Activated T-helper 2 cell treated with anti-CD3 and anti-CD28 coated beads, Interferon-gamma antibody, Interleukin-2, Interleukin-4, amounts not matched to agents 10 μg/mL and 5 μg/mL and 100 μg/mL, durations not matched to agents 14 hours and 24 hours and 36 hours (primary cell): ENCODE measurements around the gene CEP72. TPM values are rescaled to one million over a fixed set of nuclear protein-coding genes. Genes with fewer than 3 reads are reported as not detected.
A peak's percentile ranks its signal among the peaks of the same experiment; 100 is the strongest.

Source experiments
- DNase-seq: peaks from one replicate; pipeline ENCODE4 v3.0.0; 2021; ENCODE audit warnings: low spot score
- H3K27ac Mint-ChIP-seq: one replicate; pipeline ENCODE4 v1.8.0; 2021; ENCODE audit warnings: mixed read lengths
- H3K27me3 Mint-ChIP-seq: one replicate; pipeline ENCODE4 v1.8.0; 2021; ENCODE audit warnings: low read depth, mixed read lengths
- H3K36me3 Mint-ChIP-seq: one replicate; pipeline ENCODE4 v1.8.0; 2021; ENCODE audit warnings: low read depth, mixed read lengths
- H3K4me1 Mint-ChIP-seq: one replicate; pipeline ENCODE4 v1.8.0; 2021; ENCODE audit warnings: low read depth, mixed read lengths
- H3K4me3 Mint-ChIP-seq: one replicate; pipeline ENCODE4 v1.8.0; 2021; ENCODE audit warnings: low read depth, mild to moderate bottlenecking, moderate library complexity, mixed read lengths
- H3K9me3 Mint-ChIP-seq: one replicate; pipeline ENCODE4 v1.8.0; 2021; ENCODE audit warnings: mixed read lengths
- intact Hi-C: fragments of 100-400 bp; cut with micrococcal nuclease; formaldehyde crosslinking; loops from one replicate; pipeline ENCODE4 v1.15.1; 2023
- total RNA-seq: library from RNA; stranded (reverse); gene quantifications from 2 replicates; pipeline ENCODE4 v1.2.3, GENCODE V29; 2022

CEP72 gene
- 29.6 and 30.2 TPM in 2 replicates for total RNA-seq

GRCh38 chr5:611731-612486 is at the start of gene CEP72:
TSS of gene CEP72 (plus strand) at chr5:612340. CDS start at chr5:612362, 22 bp downstream.
- Mint-ChIP-seq H3K9me3 (peaks cover 5% of the 10 kb centered on the region), H3K4me1 (peaks cover 41% of the 10 kb centered on the region), H3K4me3 (peak within 1 kb of the TSS; percentile 92), H3K27me3 (no peaks in the 10 kb centered on the region), H3K36me3 (peaks cover 36% of the 10 kb centered on the region), H3K27ac (peak within 1 kb of the TSS; percentile 88)
- intact Hi-C loops = loop anchor here (1.0 to 5.0 kb wide), 4 partner anchors 140 to 495 kb away; no protein-coding TSS in a partner anchor
- peak; percentile 87 for DNase-seq

DNA sequence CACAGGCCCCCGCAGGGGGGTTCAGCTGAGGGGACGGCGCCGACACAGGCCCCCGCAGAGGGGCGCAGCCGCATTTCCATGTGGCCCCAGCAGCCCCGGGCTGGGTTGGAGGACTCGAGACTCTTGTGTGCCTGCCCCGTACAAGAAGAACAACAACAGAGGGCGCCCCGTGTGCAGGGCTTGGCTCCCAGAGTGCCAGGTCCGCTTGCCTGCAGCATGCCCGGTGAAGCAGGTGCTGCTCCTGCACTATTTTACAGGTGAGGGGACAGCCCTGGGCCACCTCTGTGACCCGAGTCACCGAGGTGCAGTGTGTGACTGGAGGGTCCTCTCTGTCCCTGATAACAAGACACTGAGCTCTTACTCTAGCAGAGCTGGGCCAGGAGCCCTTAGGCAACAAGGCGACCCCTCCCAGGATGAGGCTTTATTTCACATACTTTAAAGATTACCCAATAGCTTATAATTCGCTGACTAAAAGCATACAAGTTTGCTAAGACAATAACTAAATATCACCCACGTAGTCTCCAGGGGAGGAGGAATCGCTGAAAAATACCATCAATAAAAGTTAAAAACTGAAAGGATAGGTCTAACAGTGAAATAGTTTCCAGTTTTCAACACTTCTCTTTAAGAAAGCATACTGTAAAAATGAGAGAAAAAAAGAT is 46.2 kb upstream of the CEP72 start:
- Mint-ChIP-seq H3K27ac (no peak overlapping the region), H3K27me3 (peaks cover 14% of the 10 kb centered on the region), H3K36me3 (no peaks in the 10 kb centered on the region), H3K9me3 (no peaks in the 10 kb centered on the region), H3K4me3 (no peak overlapping the region), H3K4me1 (no peaks in the 10 kb centered on the region)
- intact Hi-C loops = no loop called here
- DNase-seq = no peak

DNA sequence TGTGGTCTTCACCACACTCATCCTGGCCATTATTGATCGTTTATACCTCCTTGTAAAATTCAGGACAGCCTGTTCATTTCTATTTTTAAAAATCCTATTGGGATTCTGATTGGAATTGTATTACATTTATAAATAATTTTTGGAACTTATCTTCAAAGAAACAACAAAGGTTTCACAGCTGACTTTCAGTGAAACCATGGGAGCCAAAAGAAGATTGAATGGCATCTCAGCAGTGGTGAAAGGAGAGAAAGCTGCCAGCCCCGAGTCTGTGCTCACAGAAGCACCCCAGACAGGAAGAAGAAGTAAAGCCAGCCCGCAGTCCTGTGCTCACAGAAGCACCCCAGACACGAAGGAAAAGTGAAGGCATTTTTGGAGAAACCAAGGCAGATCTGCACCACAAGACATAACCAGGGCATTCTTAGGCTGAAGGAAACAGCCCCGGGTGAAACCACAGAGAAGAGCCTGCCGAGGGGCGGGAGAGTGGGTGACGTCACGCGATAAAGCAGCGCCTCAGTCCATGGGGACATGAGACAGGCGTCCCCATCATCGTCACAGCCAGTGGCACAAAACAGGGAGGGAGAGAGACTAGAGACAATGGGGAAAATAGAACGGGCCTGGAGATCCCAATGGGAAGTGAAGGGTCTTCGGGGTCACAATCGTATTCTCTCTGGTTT is 45.4 kb upstream of the CEP72 start:
- Mint-ChIP-seq H3K27ac (no peak overlapping the region), H3K4me3 (no peak overlapping the region), H3K4me1 (no peaks in the 10 kb centered on the region), H3K27me3 (peaks cover 14% of the 10 kb centered on the region), H3K9me3 (no peaks in the 10 kb centered on the region), H3K36me3 (no peaks in the 10 kb centered on the region)
- no peak for DNase-seq
- intact Hi-C loops = no loop called here

DNA sequence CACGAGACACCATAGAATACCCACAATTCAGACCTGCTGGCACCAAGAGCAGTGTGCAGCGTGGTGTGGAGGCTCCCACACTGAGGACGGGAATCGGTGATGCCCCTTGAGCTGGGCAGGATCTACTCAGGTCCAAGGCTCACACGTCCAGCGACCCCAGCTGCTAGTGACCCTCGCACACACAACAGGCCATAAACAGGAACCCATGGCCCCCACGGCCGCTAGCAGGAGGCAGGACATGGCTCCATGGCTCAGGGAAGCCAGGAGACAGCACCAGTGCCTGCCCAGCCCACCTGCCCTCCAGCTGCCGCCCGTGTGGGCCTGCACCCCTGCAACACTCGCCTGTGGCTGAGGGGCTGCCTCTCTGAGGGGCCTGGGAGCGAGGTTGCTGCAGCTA is 44.5 kb upstream of the CEP72 start:
- no peaks in the 10 kb centered on the region for H3K4me1 Mint-ChIP-seq
- H3K9me3 Mint-ChIP-seq = no peaks in the 10 kb centered on the region
- no peak for DNase-seq
- intact Hi-C loops = no loop called here
- H3K27me3 Mint-ChIP-seq = peaks cover 14% of the 10 kb centered on the region
- no peaks in the 10 kb centered on the region for H3K36me3 Mint-ChIP-seq
- no peak overlapping the region for H3K27ac Mint-ChIP-seq
- no peak overlapping the region for H3K4me3 Mint-ChIP-seq

DNA sequence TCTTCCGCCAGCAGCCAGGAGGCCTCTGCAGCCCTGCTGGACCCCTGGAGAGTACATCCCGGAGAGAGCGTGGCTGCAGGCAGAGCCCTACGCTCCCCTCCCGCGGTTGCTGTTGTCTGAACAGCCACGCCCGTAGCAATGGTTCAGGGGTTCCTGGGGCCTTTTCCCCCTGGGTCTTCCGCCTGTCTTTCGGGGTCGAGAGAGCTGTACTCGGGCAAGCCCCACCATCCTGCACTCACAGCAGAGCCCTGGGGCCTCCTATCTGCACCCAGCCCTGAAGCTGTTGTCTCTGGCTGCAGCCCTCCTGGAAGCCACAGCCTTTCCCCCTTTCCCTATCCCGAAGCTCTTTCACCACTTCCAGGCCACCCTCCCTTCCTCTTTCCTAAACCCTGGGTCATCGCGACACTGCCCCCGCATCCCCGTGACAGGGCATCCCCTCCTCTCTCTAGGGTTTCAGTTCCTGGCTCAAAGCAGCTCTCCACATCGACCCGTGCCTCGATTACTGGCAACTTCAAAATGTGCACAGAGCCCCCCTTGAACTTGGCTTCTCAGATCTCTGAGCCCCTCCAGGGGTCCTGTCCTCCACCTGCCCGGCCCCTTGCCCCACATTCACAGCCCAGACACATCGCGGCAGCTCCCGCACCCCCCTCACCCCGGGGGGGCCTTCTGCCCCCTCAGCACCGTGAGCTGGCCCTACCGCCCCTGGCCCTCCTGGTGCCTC is 43.9 kb upstream of the CEP72 start:
- H3K27ac Mint-ChIP-seq = no peak overlapping the region
- no peaks in the 10 kb centered on the region for H3K36me3 Mint-ChIP-seq
- no peaks in the 10 kb centered on the region for H3K9me3 Mint-ChIP-seq
- no peaks in the 10 kb centered on the region for H3K4me1 Mint-ChIP-seq
- peaks cover 14% of the 10 kb centered on the region for H3K27me3 Mint-ChIP-seq
- H3K4me3 Mint-ChIP-seq = no peak overlapping the region
- intact Hi-C loops = no loop called here
- DNase-seq = no peak

- intact Hi-C loops = no loop called here
- DNase-seq = no peak
- Mint-ChIP-seq H3K36me3 (no peaks in the 10 kb centered on the region), H3K27me3 (peaks cover 14% of the 10 kb centered on the region), H3K9me3 (no peaks in the 10 kb centered on the region), H3K4me1 (no peaks in the 10 kb centered on the region), H3K27ac (no peak overlapping the region), H3K4me3 (no peak overlapping the region)
Observed at GRCh38 chr5:568809-569208, 43.3 kb upstream of the CEP72 start.

GRCh38 chr5:569358-569867 is 42.7 kb upstream of the CEP72 start:
- DNase-seq = no peak

DNA sequence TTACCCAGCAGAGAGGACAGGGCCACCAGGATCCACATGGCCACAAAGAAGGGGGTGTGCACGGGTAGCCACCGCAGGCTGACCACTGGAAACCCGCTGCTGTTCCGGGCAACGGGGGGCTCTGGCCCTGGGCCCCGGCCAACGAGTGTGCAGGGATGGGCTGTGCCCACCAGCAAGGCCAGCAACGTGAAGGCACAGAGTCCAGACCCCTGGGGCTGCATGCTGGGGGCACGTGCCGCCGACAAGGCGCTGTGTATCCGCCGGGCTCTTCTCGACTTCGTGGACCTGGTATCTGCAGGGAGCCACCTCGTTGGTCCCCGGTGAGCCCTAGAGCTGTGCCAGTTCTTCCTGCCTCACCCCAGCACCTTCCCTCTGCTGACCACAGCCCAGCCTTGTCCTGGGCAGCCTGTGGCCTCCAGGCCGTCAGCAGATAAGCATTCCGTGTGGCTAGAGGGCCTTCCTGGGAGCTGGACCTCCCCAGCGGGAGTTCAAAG is 42.2 kb upstream of the CEP72 start:
- H3K36me3 Mint-ChIP-seq = no peaks in the 10 kb centered on the region
- no peak overlapping the region for H3K27ac Mint-ChIP-seq
- peaks cover 14% of the 10 kb centered on the region for H3K27me3 Mint-ChIP-seq
- H3K4me3 Mint-ChIP-seq = no peak overlapping the region
- intact Hi-C loops = no loop called here
- H3K4me1 Mint-ChIP-seq = no peaks in the 10 kb centered on the region
- DNase-seq = no peak
- no peaks in the 10 kb centered on the region for H3K9me3 Mint-ChIP-seq

More at GRCh38 chr5:569358-569867, 42.7 kb upstream of the CEP72 start:
- H3K27me3 Mint-ChIP-seq = peaks cover 14% of the 10 kb centered on the region
- no peaks in the 10 kb centered on the region for H3K4me1 Mint-ChIP-seq
- H3K36me3 Mint-ChIP-seq = no peaks in the 10 kb centered on the region
- H3K4me3 Mint-ChIP-seq = no peak overlapping the region
- intact Hi-C loops = no loop called here
- no peaks in the 10 kb centered on the region for H3K9me3 Mint-ChIP-seq
- no peak overlapping the region for H3K27ac Mint-ChIP-seq

DNA sequence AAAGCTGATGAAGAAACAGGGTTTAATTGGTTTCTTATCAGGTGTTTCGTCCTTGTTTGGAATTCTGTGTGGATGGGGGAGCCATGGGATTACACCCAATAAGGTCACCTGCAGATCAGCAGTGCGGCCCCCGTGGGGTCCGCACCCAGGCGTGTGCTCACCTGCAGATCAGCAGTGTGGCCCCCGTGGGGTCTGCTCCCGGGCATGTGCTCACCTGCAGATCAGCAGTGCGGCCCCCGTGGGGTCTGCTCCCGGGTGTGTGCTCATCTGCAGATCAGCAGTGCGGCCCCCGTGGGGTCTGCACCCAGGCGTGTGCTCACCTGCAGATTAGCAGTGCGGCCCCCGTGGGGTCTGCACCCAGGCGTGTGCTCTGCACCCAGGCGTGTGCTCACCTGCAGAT is 41.7 kb upstream of the CEP72 start:
- no peaks in the 10 kb centered on the region for H3K36me3 Mint-ChIP-seq
- no peak overlapping the region for H3K4me3 Mint-ChIP-seq
- H3K27ac Mint-ChIP-seq = no peak overlapping the region
- intact Hi-C loops = no loop called here
- DNase-seq = no peak
- peaks cover 17% of the 10 kb centered on the region for H3K27me3 Mint-ChIP-seq
- H3K9me3 Mint-ChIP-seq = peaks cover 3% of the 10 kb centered on the region
- H3K4me1 Mint-ChIP-seq = no peaks in the 10 kb centered on the region

DNA sequence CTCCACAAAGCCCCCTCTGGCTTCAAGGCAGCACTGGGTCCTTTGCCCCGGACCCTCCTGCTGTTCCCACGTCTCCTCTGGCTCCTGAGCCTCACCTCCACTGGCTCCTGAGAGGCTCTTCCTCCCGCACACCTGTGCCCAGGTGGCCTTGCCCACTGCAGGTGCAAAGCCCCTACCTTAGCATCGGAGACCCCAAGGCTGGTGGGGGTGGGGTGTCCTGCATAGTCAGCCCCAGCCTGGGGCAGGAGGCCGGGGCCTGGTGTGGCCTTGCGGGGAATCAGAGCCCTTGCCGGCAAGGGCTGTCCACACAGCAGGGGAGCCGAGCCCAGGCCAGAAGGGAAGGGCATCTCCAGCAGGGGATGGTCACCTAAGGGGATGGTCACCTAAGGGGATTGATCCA is 41.3 kb upstream of the CEP72 start:
- no peak for DNase-seq
- H3K4me1 Mint-ChIP-seq = no peaks in the 10 kb centered on the region
- no peak overlapping the region for H3K4me3 Mint-ChIP-seq
- no peak overlapping the region for H3K27ac Mint-ChIP-seq
- no peaks in the 10 kb centered on the region for H3K36me3 Mint-ChIP-seq
- peaks cover 19% of the 10 kb centered on the region for H3K27me3 Mint-ChIP-seq
- H3K9me3 Mint-ChIP-seq = peaks cover 8% of the 10 kb centered on the region
- intact Hi-C loops = no loop called here

DNA sequence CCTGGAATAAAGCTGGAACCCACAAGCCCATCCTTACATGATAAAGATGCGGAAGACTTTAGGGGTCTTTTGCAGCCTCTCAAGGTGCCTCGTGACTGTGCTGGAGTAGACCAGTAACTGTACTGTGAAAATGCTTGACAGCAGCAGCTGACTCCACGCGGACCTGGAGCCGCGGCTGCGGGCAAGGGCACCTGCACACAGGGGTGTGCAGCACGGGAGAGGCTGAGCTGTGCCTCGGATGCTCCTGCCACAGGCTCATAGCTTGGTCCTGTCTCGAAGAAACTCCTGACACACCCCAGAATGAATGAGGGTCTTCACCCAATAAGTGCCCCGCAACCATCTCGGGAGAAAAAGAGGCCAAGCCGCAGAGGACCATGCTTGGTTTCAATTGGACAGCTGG is 40.3 kb upstream of the CEP72 start:
- Mint-ChIP-seq H3K27ac (no peak overlapping the region), H3K4me3 (no peak overlapping the region)
- no peak for DNase-seq

GRCh38 chr5:572398-573019 is 39.6 kb upstream of the CEP72 start:
- intact Hi-C loops = no loop called here
- Mint-ChIP-seq H3K4me3 (no peak overlapping the region), H3K4me1 (no peaks in the 10 kb centered on the region), H3K27ac (no peak overlapping the region), H3K36me3 (no peaks in the 10 kb centered on the region), H3K27me3 (peaks cover 9% of the 10 kb centered on the region), H3K9me3 (peaks cover 9% of the 10 kb centered on the region)
- no peak for DNase-seq

More for the DNA sequence above, 40.3 kb upstream of the CEP72 start:
- H3K36me3 Mint-ChIP-seq = no peaks in the 10 kb centered on the region
- no peaks in the 10 kb centered on the region for H3K4me1 Mint-ChIP-seq
- peaks cover 13% of the 10 kb centered on the region for H3K27me3 Mint-ChIP-seq
- peaks cover 8% of the 10 kb centered on the region for H3K9me3 Mint-ChIP-seq
- intact Hi-C loops = no loop called here
